NCI-H460 (cell line): ENCODE data around the gene UBE3D. TPM values are rescaled to one million over a fixed set of nuclear protein-coding genes. Genes with fewer than 3 reads are reported as not detected.

Experiments used
- DNase-seq: peaks from one replicate; pipeline ENCODE4 v3.0.0-alpha.2; 2016; ENCODE audit warnings: low read depth; ENCODE audit errors: extremely low read depth
- polyA plus RNA-seq: library from polyadenylated mRNA; depleted of rRNA; stranded (reverse); fragments of >200 nt; gene quantifications from 2 replicates; pipeline ENCODE4 v1.2.3, GENCODE V29; 2014; cell fraction: nucleus; rRNA removed
- total RNA-seq: library from RNA; depleted of rRNA; stranded (reverse); fragments of >200 nt; shearing (Covaris generic); gene quantifications from 2 replicates; pipeline ENCODE4 v1.2.3, GENCODE V29; 2014; rRNA removed

UBE3D gene
- 6.5 and 7.2 TPM in 2 replicates for total RNA-seq
- polyA plus RNA-seq, result 3.4 and 5.8 TPM in 2 replicates

GRCh38 chr6:83065511-83066192 is at the start of gene UBE3D:
Gene UBE3D (minus strand): TSS chr6:83065841. CDS start chr6:83065718, 123 bp downstream.
- DNase-seq, result peak; percentile 65

GRCh38 chr6:83114164-83114563 is 48.5 kb upstream of the UBE3D start:
- DNase-seq, result no peak

DNA sequence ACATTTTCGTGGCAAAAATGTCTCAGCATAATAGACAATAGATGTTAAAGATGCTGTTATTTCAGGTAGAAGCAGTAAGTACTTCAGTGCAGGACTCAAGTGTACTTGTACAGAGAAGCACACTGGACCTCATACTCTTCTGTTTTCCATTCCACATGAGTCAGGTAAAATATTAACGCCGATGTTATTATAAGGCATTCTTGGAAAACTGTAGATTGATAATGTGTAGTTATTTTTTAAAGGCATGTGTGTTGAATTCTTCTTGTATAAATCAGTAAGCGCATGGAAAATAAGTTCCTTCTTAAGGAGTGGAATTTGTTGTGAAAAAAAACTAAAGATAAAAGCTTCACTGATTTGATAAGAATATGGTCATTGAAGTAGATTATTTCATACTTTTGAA is 47.6 kb upstream of the UBE3D start:
- DNase-seq, result no peak

- DNase-seq, result no peak
Measured at GRCh38 chr6:83108378-83108777, 42.7 kb upstream of the UBE3D start.

DNA sequence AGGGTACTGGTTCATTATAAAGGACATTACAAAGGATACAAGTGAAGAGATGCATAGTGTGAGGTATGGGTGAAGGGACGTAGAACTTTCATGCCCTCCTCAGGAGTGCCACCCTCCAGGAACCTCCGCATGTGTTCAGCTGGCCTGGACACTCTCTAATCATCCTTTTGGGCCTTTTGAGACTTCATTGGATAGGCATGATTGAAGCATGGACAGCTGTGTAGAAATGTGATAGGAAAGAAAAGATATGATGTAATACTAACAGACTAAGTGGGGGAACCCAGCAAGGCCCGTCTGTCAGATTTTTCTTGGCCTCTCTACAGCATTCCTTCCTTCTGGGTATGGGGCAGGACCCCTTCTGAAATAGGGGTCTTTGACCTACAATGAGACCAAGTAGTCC is 32.9 kb upstream of the UBE3D start:
- DNase-seq, result no peak

DNA sequence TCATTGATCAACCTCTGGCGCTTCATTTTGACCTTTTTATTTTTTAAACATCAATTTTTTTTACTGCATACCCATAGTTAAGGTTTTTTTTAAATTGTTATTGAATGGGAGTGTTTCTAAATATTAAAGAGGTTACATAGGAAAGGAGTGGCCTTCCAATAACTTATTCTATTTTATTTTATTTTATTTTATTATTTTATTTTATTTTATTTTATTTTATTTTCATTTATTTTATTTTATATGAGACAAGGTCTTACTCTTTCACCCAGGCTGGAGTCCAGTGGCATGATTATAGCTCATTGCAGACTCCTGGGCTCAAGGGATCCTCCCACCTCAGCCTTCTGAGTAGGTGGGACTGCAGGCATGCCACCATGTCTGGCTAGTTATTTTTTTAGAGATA is 32.0 kb upstream of the UBE3D start:
- DNase-seq, result no peak

DNA sequence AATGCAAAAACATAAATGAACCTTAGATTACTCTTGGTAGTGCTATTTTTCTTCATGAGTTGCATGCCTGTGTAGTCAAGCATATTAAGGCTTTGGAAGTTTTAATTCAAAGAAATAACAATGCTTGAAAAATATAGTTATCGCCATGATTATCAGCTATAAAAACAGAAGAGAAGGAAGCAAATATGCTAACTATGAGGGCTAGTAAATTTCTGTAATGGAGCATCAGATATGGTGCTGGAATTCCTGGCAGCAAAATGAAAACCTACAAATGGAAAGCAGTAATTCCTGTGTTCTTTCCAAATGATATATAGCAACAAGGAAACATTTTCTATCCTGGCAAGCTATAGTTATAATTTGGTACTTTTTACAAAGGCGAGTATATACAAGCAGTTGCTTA is 31.6 kb upstream of the UBE3D start:
- no peak for DNase-seq

- no peak for DNase-seq
Measured at GRCh38 chr6:83096791-83097190, 31.1 kb upstream of the UBE3D start.

GRCh38 chr6:83092756-83093399 is 27.2 kb upstream of the UBE3D start:
- DNase-seq, result no peak

- DNase-seq, result no peak
Measured at GRCh38 chr6:83086751-83087150, 21.1 kb upstream of the UBE3D start.

GRCh38 chr6:83083476-83083875 is 17.8 kb upstream of the UBE3D start:
- no peak for DNase-seq

- no peak for DNase-seq
Measured at GRCh38 chr6:83073615-83074014, 8.0 kb upstream of the UBE3D start.

- no peak for DNase-seq
Measured at GRCh38 chr6:83072726-83073125, 7.1 kb upstream of the UBE3D start.

DNA sequence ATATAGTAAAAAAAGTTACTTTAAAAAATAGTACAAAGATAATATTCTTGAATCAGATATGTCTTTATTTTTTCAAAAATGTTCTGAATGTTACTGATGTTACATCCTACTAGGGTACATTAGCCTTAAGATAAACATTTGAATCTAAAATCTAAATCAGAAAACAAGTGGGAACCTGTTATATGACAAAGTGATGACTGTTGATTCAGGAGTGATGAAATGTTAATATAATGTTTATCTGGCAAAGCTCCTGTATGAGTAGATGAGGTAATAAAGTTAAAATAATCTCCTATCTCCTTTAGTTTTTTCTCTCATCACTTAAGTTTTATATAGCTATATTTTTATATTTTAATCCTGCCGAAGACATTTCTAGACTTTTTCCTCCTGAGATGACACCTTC is 6.1 kb upstream of the UBE3D start:
- no peak for DNase-seq

GRCh38 chr6:83071023-83071422 is 5.4 kb upstream of the UBE3D start:
- DNase-seq, result no peak

GRCh38 chr6:83069633-83070032 is 4.0 kb upstream of the UBE3D start:
- no peak for DNase-seq

DNA sequence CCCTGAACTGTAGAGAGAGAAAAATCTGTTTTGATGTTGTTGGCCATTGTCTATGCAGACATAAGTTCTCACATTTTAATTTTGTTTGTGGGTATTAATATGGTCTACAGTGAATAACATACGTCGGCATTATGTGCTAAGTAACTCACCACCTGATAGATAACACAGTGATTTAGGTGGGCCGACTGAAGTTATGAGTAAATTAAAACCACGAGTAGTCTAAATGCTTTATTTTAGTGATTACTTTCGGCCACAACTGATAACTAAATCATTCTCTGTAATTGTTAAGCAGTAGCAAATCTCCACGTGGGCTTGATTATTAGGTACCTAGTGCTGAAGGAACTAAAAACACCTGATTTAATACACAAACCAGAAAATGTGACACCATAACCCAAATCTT is 3.0 kb upstream of the UBE3D start:
- DNase-seq, result no peak

DNA sequence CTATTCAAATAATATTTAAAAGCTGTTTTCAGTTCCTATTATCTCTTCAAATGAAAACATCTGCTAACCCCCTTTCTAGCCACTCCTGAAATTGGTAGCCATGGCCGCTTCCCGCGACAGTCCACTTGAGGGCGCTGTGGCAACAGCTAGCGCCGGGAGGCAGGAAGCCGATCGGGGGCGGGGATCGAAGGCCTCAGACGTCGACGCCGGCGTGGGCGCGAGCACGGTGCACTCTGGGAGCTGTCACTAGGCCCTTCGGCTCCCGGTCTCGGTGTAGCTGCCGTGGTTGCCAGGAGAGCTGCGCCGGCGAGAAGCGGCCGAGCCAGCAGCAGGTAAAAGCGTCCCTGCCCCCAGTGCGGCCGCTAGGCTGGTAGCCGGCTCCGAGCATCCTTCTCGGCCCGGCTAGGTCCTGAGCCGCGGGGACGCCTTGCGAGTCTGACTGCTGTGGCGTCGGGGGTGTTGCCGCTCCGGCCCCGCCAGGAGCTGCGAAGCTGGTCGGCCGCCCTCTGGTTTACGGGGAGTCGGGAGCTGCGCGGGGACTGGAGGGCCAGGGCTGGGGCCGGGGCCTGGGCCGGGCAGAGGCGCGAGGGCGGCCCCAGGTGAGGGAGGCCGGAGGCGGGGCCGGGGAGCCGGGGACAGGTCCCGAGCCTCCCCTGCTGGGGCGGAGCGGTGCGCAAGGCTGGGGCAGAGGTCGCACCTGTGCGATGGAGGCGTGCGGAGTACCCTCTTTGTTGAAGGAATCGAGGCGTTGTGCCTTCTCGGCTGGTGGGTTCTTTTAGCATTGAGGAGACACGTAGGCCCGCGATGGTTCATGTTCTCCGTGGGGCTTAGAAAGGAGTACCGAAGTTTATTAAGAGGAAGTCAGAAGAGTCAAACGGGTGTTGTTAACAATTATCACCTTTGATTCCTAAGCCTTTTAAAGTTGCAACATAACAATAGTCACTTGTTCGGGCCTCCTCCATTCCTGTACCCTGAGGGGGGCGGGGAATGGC is 2.1 kb upstream of the UBE3D start, which contains the start of gene DOP1A:
Gene DOP1A, plus strand, starts transcription at position 224 of the 992 bp plus-strand sequence. CDS start 29,307 bp downstream, outside the sequence.
- peak; percentile 86 for DNase-seq

DNA sequence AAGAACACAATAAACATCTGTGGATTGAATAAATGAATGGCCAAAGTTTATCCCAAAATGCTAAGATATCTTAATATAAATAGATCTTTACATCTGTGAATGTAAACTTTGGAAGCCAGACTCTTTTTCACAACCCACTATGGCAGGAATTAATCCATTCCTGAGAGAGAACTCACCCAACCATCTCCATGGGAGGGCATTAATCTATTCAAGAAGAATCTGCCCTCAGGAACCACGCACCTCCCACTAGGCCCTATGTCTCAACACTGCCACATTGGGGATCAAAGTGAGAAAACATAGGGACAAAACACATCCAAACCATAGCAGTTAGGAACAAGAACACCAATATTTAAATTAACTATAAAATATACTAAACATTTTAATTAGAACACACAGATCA is 3.4 kb downstream of the UBE3D start:
- no peak for DNase-seq

DNA sequence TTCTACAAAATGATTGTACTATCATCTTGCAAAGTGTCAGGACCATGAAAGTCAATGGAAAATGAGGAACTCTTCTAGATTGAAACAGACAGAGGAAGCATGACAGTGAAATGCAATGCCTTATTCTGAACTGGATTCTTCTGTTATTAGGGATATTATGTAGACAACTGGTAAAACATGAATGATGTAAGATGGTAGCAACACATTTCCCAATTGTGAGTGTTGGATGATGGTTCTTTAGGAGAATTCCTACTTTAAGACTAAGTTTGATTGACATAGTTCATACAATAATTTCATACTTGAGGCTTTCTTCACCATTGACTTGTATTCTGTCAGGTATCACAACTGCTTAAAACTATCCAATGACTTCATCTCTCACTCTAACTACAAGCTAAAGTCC is 4.5 kb downstream of the UBE3D start:
- no peak for DNase-seq

- DNase-seq, result peak; percentile 47
Measured at GRCh38 chr6:83057705-83058321, 7.8 kb downstream of the UBE3D start.
